ENCODE data around the gene TLNRD1. TPM values are rescaled to one million over a fixed set of nuclear protein-coding genes. Genes with fewer than 3 reads are reported as not detected.

The TLNRD1 gene
- polyA plus RNA-seq, 1 donor from 2014 or later = 4.6 TPM

GRCh38 chr15:80989081-80989517 lies 11.6 kb upstream of the TLNRD1 start:
- peak overlapping the region; percentile 96 to 99 (median 98) for H3K4me3 Mint-ChIP-seq
- H3K9me3 Mint-ChIP-seq = no peaks in the 10 kb centered on the region
- H3K27me3 Mint-ChIP-seq = no peaks in the 10 kb centered on the region
- peak overlapping the region; percentile 83 to 97 (median 90) for H3K27ac Mint-ChIP-seq
- H3K4me1 Mint-ChIP-seq = peaks cover 40 to 52% (median 45%) of the 10 kb centered on the region in 3 donors
- peaks cover 2% of the 10 kb centered on the region for H3K36me3 Mint-ChIP-seq

- Mint-ChIP-seq H3K27ac (peak within 1 kb of the TSS; percentile 83 to 97 (median 90)), H3K4me1 (peaks cover 37 to 51% (median 39%) of the 10 kb centered on the region in 3 donors)
Observed at GRCh38 chr15:80989518-80990478, 10.9 kb upstream of the TLNRD1 start, which contains the start of gene MESD. TSS of gene MESD (minus strand) at chr15:80989819. CDS start at chr15:80989791, 28 bp downstream.

GRCh38 chr15:80990955-80991354 lies 9.8 kb upstream of the TLNRD1 start:
- peak overlapping the region in 3 of 4 donors; percentile 47 to 96 (median 87) for H3K4me3 Mint-ChIP-seq
- H3K4me1 Mint-ChIP-seq = peaks cover 31 to 43% (median 31%) of the 10 kb centered on the region in 3 donors
- H3K27me3 Mint-ChIP-seq = no peaks in the 10 kb centered on the region
- H3K36me3 Mint-ChIP-seq = peaks cover 2% of the 10 kb centered on the region
- H3K9me3 Mint-ChIP-seq = no peaks in the 10 kb centered on the region
- H3K27ac Mint-ChIP-seq = peak overlapping the region in 1 of 3 donors; percentile 29

More at GRCh38 chr15:80989518-80990478, 10.9 kb upstream of the TLNRD1 start, which contains the start of gene MESD:
- Mint-ChIP-seq H3K36me3 (peaks cover 2% of the 10 kb centered on the region), H3K9me3 (no peaks in the 10 kb centered on the region), H3K27me3 (no peaks in the 10 kb centered on the region), H3K4me3 (peak within 1 kb of the TSS; percentile 96 to 99 (median 98))

- Mint-ChIP-seq H3K27me3 (no peaks in the 10 kb centered on the region), H3K9me3 (peaks cover 0 to 2% (median 0%) of the 10 kb centered on the region in 3 donors), H3K4me3 (peak overlapping the region in 3 of 4 donors; percentile 21 to 96 (median 87)), H3K36me3 (peaks cover 2% of the 10 kb centered on the region), H3K27ac (peak overlapping the region in 1 of 3 donors; percentile 29), H3K4me1 (peaks cover 28 to 39% (median 31%) of the 10 kb centered on the region in 3 donors)
Observed at GRCh38 chr15:80991421-80991820, 9.3 kb upstream of the TLNRD1 start.

- H3K4me1 Mint-ChIP-seq = peaks cover 22 to 33% (median 26%) of the 10 kb centered on the region in 3 donors
- H3K4me3 Mint-ChIP-seq = peak overlapping the region in 1 of 4 donors; percentile 96
- H3K27ac Mint-ChIP-seq = peak overlapping the region in 2 of 3 donors; percentile 12 to 29
Observed at GRCh38 chr15:80992006-80992405, 8.7 kb upstream of the TLNRD1 start.

GRCh38 chr15:80992441-80992840 lies 8.3 kb upstream of the TLNRD1 start:
- peaks cover 20 to 31% (median 28%) of the 10 kb centered on the region in 3 donors for H3K4me1 Mint-ChIP-seq
- H3K9me3 Mint-ChIP-seq = peaks cover 0 to 2% (median 2%) of the 10 kb centered on the region in 3 donors
- peaks cover 2% of the 10 kb centered on the region for H3K36me3 Mint-ChIP-seq
- H3K27me3 Mint-ChIP-seq = no peaks in the 10 kb centered on the region
- peak overlapping the region in 1 of 4 donors; percentile 96 for H3K4me3 Mint-ChIP-seq
- peak overlapping the region in 1 of 3 donors; percentile 29 for H3K27ac Mint-ChIP-seq

More at GRCh38 chr15:80992006-80992405, 8.7 kb upstream of the TLNRD1 start:
- H3K9me3 Mint-ChIP-seq = peaks cover 0 to 2% (median 1%) of the 10 kb centered on the region in 3 donors
- peaks cover 2% of the 10 kb centered on the region for H3K36me3 Mint-ChIP-seq
- H3K27me3 Mint-ChIP-seq = no peaks in the 10 kb centered on the region

GRCh38 chr15:80996247-80996646 lies 4.5 kb upstream of the TLNRD1 start:
- Mint-ChIP-seq H3K4me1 (peaks cover 23 to 25% (median 23%) of the 10 kb centered on the region in 3 donors), H3K4me3 (no peak overlapping the region)

GRCh38 chr15:80997692-80998091 lies 3.0 kb upstream of the TLNRD1 start:
- Mint-ChIP-seq H3K36me3 (no peaks in the 10 kb centered on the region), H3K4me3 (peak overlapping the region in 1 of 4 donors; percentile 37), H3K4me1 (peaks cover 14 to 19% (median 19%) of the 10 kb centered on the region in 3 donors), H3K27ac (peak overlapping the region in 1 of 3 donors; percentile 71), H3K9me3 (peaks cover 0 to 2% (median 2%) of the 10 kb centered on the region in 3 donors), H3K27me3 (no peaks in the 10 kb centered on the region)

More at GRCh38 chr15:80996247-80996646, 4.5 kb upstream of the TLNRD1 start:
- Mint-ChIP-seq H3K27me3 (no peaks in the 10 kb centered on the region), H3K9me3 (peaks cover 0 to 2% (median 2%) of the 10 kb centered on the region in 3 donors), H3K36me3 (no peaks in the 10 kb centered on the region), H3K27ac (no peak overlapping the region)

- no peaks in the 10 kb centered on the region for H3K27me3 Mint-ChIP-seq
- peaks cover 0 to 2% (median 2%) of the 10 kb centered on the region in 3 donors for H3K9me3 Mint-ChIP-seq
- H3K27ac Mint-ChIP-seq = peak overlapping the region in 2 of 3 donors; percentile 28 to 98
- H3K4me1 Mint-ChIP-seq = peaks cover 14 to 21% (median 19%) of the 10 kb centered on the region in 3 donors
- H3K4me3 Mint-ChIP-seq = peak overlapping the region in 2 of 4 donors; percentile 76 to 83
- H3K36me3 Mint-ChIP-seq = no peaks in the 10 kb centered on the region
Observed at GRCh38 chr15:80998251-80998650, 2.5 kb upstream of the TLNRD1 start.

GRCh38 chr15:80999623-81000036 lies 1.1 kb upstream of the TLNRD1 start:
- no peaks in the 10 kb centered on the region for H3K27me3 Mint-ChIP-seq
- peak overlapping the region; percentile 98 to 99 (median 98) for H3K27ac Mint-ChIP-seq
- H3K36me3 Mint-ChIP-seq = peaks cover 3% of the 10 kb centered on the region
- H3K4me3 Mint-ChIP-seq = peak overlapping the region; percentile 95 to 96 (median 96)
- peaks cover 21 to 34% (median 29%) of the 10 kb centered on the region in 3 donors for H3K4me1 Mint-ChIP-seq
- peaks cover 0 to 2% (median 2%) of the 10 kb centered on the region in 3 donors for H3K9me3 Mint-ChIP-seq

GRCh38 chr15:81000144-81000623 lies 539 bp upstream of the TLNRD1 start:
- Mint-ChIP-seq H3K9me3 (peaks cover 0 to 2% (median 2%) of the 10 kb centered on the region in 3 donors), H3K4me3 (peak overlapping the region; percentile 95 to 96 (median 96)), H3K4me1 (peaks cover 26 to 39% (median 31%) of the 10 kb centered on the region in 3 donors), H3K27ac (peak overlapping the region; percentile 98 to 99 (median 98)), H3K36me3 (peaks cover 3% of the 10 kb centered on the region), H3K27me3 (no peaks in the 10 kb centered on the region)

- peaks cover 3% of the 10 kb centered on the region for H3K36me3 Mint-ChIP-seq
- peak overlapping the region; percentile 98 to 99 (median 98) for H3K27ac Mint-ChIP-seq
- peaks cover 0 to 2% (median 0%) of the 10 kb centered on the region in 3 donors for H3K9me3 Mint-ChIP-seq
- H3K4me3 Mint-ChIP-seq = peak overlapping the region; percentile 95 to 96 (median 96)
- H3K27me3 Mint-ChIP-seq = no peaks in the 10 kb centered on the region
- H3K4me1 Mint-ChIP-seq = peaks cover 32 to 50% (median 34%) of the 10 kb centered on the region in 3 donors
Observed at GRCh38 chr15:81001152-81002008, 657 bp downstream of the TLNRD1 start.

GRCh38 chr15:81002009-81002330 lies 1.2 kb downstream of the TLNRD1 start:
- Mint-ChIP-seq H3K36me3 (peaks cover 3% of the 10 kb centered on the region), H3K4me1 (peaks cover 34 to 52% (median 34%) of the 10 kb centered on the region in 3 donors), H3K9me3 (peaks cover 0 to 1% (median 0%) of the 10 kb centered on the region in 3 donors), H3K27ac (peak overlapping the region; percentile 89 to 99 (median 98)), H3K4me3 (peak overlapping the region; percentile 82 to 96 (median 86)), H3K27me3 (no peaks in the 10 kb centered on the region)
